Neural progenitor cell (in vitro differentiated cells): Measurements from ENCODE around the gene LRP1B.

ENCODE experiments used
- EZH2 ChIP-seq: fragments of 200-600 bp; sonication (generic); IDR thresholded peaks from 2 replicates; pipeline ENCODE4 v1.6.1; 2017; ENCODE audit warnings: antibody characterized with exemption, mild to moderate bottlenecking, moderate library complexity
- TF ChIP-seq, protein P1 (sequence below): fragments of 200-600 bp; sonication (generic); IDR thresholded peaks from 2 replicates; pipeline ENCODE4 v1.5.1; 2017; ENCODE audit warnings: antibody characterized with exemption, mild to moderate bottlenecking

DNA sequence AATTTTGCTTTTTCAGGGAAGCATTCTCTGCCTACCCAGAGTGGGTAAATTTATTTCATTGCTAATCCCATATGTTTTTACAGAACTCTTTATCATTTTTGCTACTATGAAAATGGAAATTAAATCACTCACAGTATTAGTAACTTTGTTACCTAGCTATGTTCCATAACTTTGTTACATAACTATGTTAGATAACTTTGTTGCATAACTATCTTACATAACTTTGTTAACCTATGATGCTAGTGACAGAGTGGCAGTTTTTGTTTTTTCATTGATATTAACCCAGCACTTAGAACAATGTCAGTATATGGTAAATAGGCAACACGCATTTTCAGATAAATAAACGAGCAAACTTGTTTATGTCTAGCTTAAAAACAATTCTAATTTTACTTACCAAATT is 286.6 kb downstream of the LRP1B start:
- TF ChIP-seq EZH2, result no peak
- TF ChIP-seq, protein P1, sequence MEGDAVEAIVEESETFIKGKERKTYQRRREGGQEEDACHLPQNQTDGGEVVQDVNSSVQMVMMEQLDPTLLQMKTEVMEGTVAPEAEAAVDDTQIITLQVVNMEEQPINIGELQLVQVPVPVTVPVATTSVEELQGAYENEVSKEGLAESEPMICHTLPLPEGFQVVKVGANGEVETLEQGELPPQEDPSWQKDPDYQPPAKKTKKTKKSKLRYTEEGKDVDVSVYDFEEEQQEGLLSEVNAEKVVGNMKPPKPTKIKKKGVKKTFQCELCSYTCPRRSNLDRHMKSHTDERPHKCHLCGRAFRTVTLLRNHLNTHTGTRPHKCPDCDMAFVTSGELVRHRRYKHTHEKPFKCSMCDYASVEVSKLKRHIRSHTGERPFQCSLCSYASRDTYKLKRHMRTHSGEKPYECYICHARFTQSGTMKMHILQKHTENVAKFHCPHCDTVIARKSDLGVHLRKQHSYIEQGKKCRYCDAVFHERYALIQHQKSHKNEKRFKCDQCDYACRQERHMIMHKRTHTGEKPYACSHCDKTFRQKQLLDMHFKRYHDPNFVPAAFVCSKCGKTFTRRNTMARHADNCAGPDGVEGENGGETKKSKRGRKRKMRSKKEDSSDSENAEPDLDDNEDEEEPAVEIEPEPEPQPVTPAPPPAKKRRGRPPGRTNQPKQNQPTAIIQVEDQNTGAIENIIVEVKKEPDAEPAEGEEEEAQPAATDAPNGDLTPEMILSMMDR, result no peak
